ENCODE results near the gene SETD4. TPM values are rescaled to one million over a fixed set of nuclear protein-coding genes. Genes with fewer than 3 reads are reported as not detected.

SETD4 gene
- total and polyA plus RNA-seq, 2 of the 13 experiments (the other 11 are each of a cell fraction or from before 2014, with no cell fraction given), result 7.1 to 14.4 TPM

DNA sequence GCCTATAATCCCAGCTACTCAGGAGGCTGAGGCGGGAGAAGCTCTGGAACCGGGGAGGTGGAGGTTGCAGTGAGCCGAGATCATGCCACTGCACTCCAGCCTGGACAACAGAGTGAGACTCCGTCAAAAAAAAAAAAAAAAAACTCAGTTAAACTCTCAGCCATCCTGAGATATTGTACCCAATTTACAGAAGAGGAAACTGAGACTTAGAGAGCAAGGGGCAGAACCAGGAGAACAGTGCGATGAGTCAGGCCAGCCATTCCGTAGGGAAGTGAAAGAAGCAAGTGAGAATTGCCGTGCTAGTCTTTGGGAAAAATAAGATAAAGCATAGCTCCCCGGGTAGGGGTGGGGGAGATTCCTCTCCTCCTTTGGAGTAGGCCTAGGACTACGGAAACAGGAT is 69.7 kb downstream of the SETD4 start:
- Histone ChIP-seq H4K20me1 (ENCODE audit: insufficient read depth, low read length) (no peaks in the 10 kb centered on the region), H2AFZ (ENCODE audit: low read length) (no peak overlapping the region), H3K4me3 (replicated peaks in 1 of 3; ENCODE audit: insufficient read depth in 1 of 3, low read depth in 2 of 3, low read length in 3 of 3) (no peak overlapping the region), H3K27ac (ENCODE audit: extremely low read length, insufficient read depth, low read length) (no peak overlapping the region), H3K27me3 (ENCODE audit: control insufficient read depth in 1 of 2, insufficient read depth in 2 of 2, low read length in 2 of 2) (no peaks in the 10 kb centered on the region), H3K9me3 (ENCODE audit: low read length) (no peaks in the 10 kb centered on the region), H3K9ac (ENCODE audit: insufficient read depth, low read depth, low read length) (no peak overlapping the region), H3K79me2 (ENCODE audit: insufficient read depth, low read length) (no peaks in the 10 kb centered on the region), H3K4me1 (ENCODE audit: insufficient read depth, low read length) (peaks cover 74% of the 10 kb centered on the region), H3K4me2 (ENCODE audit: low read depth, low read length) (no peak overlapping the region), H3K36me3 (replicated peaks in 1 of 2; ENCODE audit: control insufficient read depth in 1 of 2, insufficient read depth in 2 of 2, low read length in 2 of 2) (no peaks in the 10 kb centered on the region)
- peak; percentile 64 for TF ChIP-seq ZNF629 (CRISPR knock-in tag; conservative IDR thresholded peaks at IDR 0.05)
- no peak for TF ChIP-seq SMAD3 (CRISPR knock-in tag; IDR thresholded peaks at IDR 0.05)
- TF ChIP-seq ZMYM3 (CRISPR knock-in tag; IDR thresholded peaks at IDR 0.05), result peak; percentile 17; the same call in 1 of the 2 replicates
- intact Hi-C loops (cut with micrococcal nuclease; ENCODE audit: unreplicated experiment) (no loop called here), in situ Hi-C loops (cut with HindIII; ENCODE audit: extremely low pct_ligation_motif_present, low pct_unique_long_range_greater_than_20kb) (no loop called here)
- no peak for DNase-seq (ENCODE audit: low spot score)
- ATAC-seq, result no peak
- ChIA-PET POLR2A (no interaction called here), CTCF (ENCODE audit: low intra/inter-chr PET ratio, low total read pairs) (no interaction called here)
- FAIRE-seq, result no peak
- BruUV-seq (replicated peaks), result no TSS peak
- WGBS (ENCODE audit: low lambda C conversion rate), result 70% methylated on average over 9 of the region's 9 CpGs

DNA sequence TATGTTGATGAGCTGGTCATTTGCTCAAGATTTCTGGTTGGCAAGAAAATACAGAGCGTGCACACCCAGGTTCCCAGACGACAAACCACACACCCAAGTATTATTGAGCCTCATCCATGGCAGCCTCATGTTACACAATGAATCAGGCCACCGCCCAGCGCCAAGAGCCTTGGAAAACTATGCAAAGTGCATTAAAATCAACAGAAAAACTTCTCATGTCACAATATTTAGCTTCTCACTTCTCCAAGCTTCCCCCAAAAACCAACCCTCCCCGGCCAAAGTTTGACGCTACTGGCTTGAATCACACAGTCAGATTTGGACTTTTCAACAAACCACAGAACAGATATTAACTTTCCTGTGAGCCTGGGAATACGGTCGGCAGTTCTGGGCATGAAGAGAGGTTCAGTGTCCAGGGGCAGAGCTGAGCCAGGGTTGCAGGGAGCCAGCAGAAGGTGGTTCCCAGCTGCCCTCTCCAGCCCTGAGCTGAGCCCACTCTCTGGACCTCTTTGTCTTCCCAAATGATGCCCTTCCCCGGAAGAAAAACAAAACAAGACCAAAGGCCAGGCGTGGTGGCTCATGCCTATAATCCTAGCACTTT is 71.1 kb downstream of the SETD4 start:
- no peaks in the 10 kb centered on the region for H4K20me1 ChIP-seq (ENCODE audit: insufficient read depth, low read length)
- no peaks in the 10 kb centered on the region for H3K9me3 ChIP-seq (ENCODE audit: low read length)
- no TSS peak for BruUV-seq (replicated peaks)
- in situ Hi-C loops (cut with HindIII; ENCODE audit: extremely low pct_ligation_motif_present, low pct_unique_long_range_greater_than_20kb) (no loop called here), intact Hi-C loops (cut with micrococcal nuclease; ENCODE audit: unreplicated experiment) (loop anchor here (5.0 kb wide), 1 partner anchor 37 kb away; no protein-coding TSS in a partner anchor)
- no peak overlapping the region for H2AFZ ChIP-seq (ENCODE audit: low read length)
- no peaks in the 10 kb centered on the region for H3K79me2 ChIP-seq (ENCODE audit: insufficient read depth, low read length)
- FAIRE-seq, result no peak
- ATAC-seq, result peak; percentile 56
- ChIA-PET POLR2A (interaction anchor here (1.2 kb wide), 1 partner anchor 48 kb away, joined by 3 read pairs; no protein-coding TSS in a partner anchor), CTCF (ENCODE audit: low intra/inter-chr PET ratio, low total read pairs) (no interaction called here)
- H3K27ac ChIP-seq (ENCODE audit: extremely low read length, insufficient read depth, low read length), result no peak overlapping the region
- H3K36me3 ChIP-seq (replicated peaks in 1 of 2; ENCODE audit: control insufficient read depth in 1 of 2, insufficient read depth in 2 of 2, low read length in 2 of 2), result no peaks in the 10 kb centered on the region
- WGBS (ENCODE audit: low lambda C conversion rate), result 8% methylated on average over 8 of the region's 10 CpGs
- DNase-seq (ENCODE audit: low spot score), result no peak
- peak overlapping the region in 1 of 3 experiments; percentile 48; a peak in 2 of 6 replicates for H3K4me3 ChIP-seq (replicated peaks in 1 of 3; ENCODE audit: insufficient read depth in 1 of 3, low read depth in 2 of 3, low read length in 3 of 3)
- peak overlapping the region; percentile 60 for H3K4me2 ChIP-seq (ENCODE audit: low read depth, low read length)
- H3K4me1 ChIP-seq (ENCODE audit: insufficient read depth, low read length), result peaks cover 74% of the 10 kb centered on the region
- H3K9ac ChIP-seq (ENCODE audit: insufficient read depth, low read depth, low read length), result peak overlapping the region; percentile 1; the same call in 1 of the 2 replicates
- H3K27me3 ChIP-seq (ENCODE audit: control insufficient read depth in 1 of 2, insufficient read depth in 2 of 2, low read length in 2 of 2), result no peaks in the 10 kb centered on the region
- TF ChIP-seq ZNF441 (CRISPR knock-in tag; IDR thresholded peaks at IDR 0.05; ENCODE audit: borderline replicate concordance) (0 out of 2 replicates have a peak, but pooled peaks have one; percentile 42), ZNF780A (CRISPR knock-in tag; IDR thresholded peaks at IDR 0.05) (no peak), PITX1 (CRISPR knock-in tag; IDR thresholded peaks at IDR 0.05) (0 out of 2 replicates have a peak, but pooled peaks have one; percentile 20), ZNF451 (CRISPR knock-in tag; IDR thresholded peaks at IDR 0.05) (0 out of 2 replicates have a peak, but pooled peaks have one; percentile 37), ZNF816 (CRISPR knock-in tag; IDR thresholded peaks at IDR 0.05; ENCODE audit: borderline replicate concordance) (no peak), ZMYM3 (CRISPR knock-in tag; IDR thresholded peaks at IDR 0.05) (0 out of 2 replicates have a peak, but pooled peaks have one; percentile 36), HNRNPK (IDR thresholded peaks at IDR 0.05; ENCODE audit: low read depth, low read length, poor library complexity, severe bottlenecking) (no peak), ZNF274 (CRISPR knock-in tag; IDR thresholded peaks at IDR 0.05) (0 out of 2 replicates have a peak, but pooled peaks have one; percentile 19), RCOR2 (CRISPR knock-in tag; IDR thresholded peaks at IDR 0.05) (peak; percentile 46; the same call in 1 of the 2 replicates), CCAR2 (optimal IDR thresholded peaks at IDR 0.05; ENCODE audit: low read depth, low read length) (no peak), GABPA (IDR thresholded peaks at IDR 0.05; ENCODE audit: low read depth, low read length) (no peak), GABPA (CRISPR knock-in tag; IDR thresholded peaks at IDR 0.05; ENCODE audit: low read depth) (peak; percentile 41; the same call in 1 of the 2 replicates), EZH2 (conservative IDR thresholded peaks at IDR 0.05; ENCODE audit: low read depth, low read length) (no peak), ZNF773 (CRISPR knock-in tag; IDR thresholded peaks at IDR 0.05; ENCODE audit: borderline replicate concordance) (no peak), ZNF850 (CRISPR knock-in tag; conservative IDR thresholded peaks at IDR 0.05) (no peak), SOX6 (IDR thresholded peaks at IDR 0.05) (no peak), SOX6 (CRISPR knock-in tag; IDR thresholded peaks at IDR 0.05) (0 out of 2 replicates have a peak, but pooled peaks have one; percentile 19)
- TF ChIP-seq, protein P1, sequence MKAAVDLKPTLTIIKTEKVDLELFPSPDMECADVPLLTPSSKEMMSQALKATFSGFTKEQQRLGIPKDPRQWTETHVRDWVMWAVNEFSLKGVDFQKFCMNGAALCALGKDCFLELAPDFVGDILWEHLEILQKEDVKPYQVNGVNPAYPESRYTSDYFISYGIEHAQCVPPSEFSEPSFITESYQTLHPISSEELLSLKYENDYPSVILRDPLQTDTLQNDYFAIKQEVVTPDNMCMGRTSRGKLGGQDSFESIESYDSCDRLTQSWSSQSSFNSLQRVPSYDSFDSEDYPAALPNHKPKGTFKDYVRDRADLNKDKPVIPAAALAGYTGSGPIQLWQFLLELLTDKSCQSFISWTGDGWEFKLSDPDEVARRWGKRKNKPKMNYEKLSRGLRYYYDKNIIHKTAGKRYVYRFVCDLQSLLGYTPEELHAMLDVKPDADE (CRISPR knock-in tag; IDR thresholded peaks at IDR 0.05), result no peak

Measured in HepG2 (cell line).